Liver (tissue), 3 donors: ENCODE data around the gene RAB3GAP1.
A peak's percentile ranks its signal among the peaks of the same experiment; 100 is the strongest.

Experiments
- CTCF ChIP-seq: fragments of 150-350 bp; IDR thresholded peaks from 2 replicates; pipeline ENCODE4 v1.5.1; 2017; ENCODE audit warnings: improper control_type of control experiment, low read depth, low read length; ENCODE audit not compliant: missing input control
- HNF4A ChIP-seq, 2 donors: conservative IDR thresholded peaks; 2 replicates each; pipeline ENCODE4 v1.6.1; 2016; ENCODE audit warnings: antibody characterized with exemption in 2 of 2, mild to moderate bottlenecking in 2 of 2
- NR2F2 ChIP-seq: IDR thresholded peaks from 2 replicates; pipeline ENCODE4 v1.6.1; 2016; ENCODE audit warnings: antibody characterized with exemption
- RAD21 ChIP-seq, 2 donors: IDR thresholded peaks; 2 replicates each; pipeline ENCODE4 v1.6.1; 2016; ENCODE audit warnings: antibody characterized with exemption in 2 of 2, mild to moderate bottlenecking in 2 of 2
- REST ChIP-seq: IDR thresholded peaks from 2 replicates; pipeline ENCODE4 v1.6.1; 2016; ENCODE audit warnings: antibody characterized with exemption, mild to moderate bottlenecking
- TAF1 ChIP-seq: conservative IDR thresholded peaks from 2 replicates; pipeline ENCODE4 v1.6.1; 2016; ENCODE audit warnings: antibody characterized with exemption, mild to moderate bottlenecking
- TF ChIP-seq, protein P1 (sequence below): IDR thresholded peaks from 2 replicates; pipeline ENCODE4 v1.6.1; 2016; ENCODE audit warnings: antibody characterized with exemption
- donor health status: healthy.
- donor health status: healthy.

DNA sequence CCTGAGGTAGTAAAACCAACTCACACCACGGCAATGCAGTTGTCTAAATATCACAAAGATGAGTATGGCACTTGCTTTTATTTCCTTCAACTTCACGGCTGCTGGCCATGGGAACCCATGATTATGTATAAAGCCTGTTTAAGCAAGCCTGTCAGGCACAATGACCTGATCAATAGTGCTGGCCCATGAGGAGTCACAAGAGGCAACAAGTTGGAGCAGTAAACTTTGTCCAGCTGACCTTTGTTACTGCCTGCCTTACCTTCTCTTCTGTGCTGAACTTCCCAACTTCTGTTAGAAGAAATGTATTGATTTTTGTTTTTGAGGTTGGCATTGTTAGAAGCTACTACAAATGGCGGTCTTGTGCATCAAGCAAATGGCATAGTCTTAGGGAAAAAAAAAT is 151.9 kb downstream of the RAB3GAP1 start:
- peak; percentile 84 to 93 for TF ChIP-seq HNF4A (conservative IDR thresholded peaks at IDR 0.05)
- no peak for TF ChIP-seq REST
- peak in 1 of 2 donors; percentile 47 for TF ChIP-seq RAD21 (IDR thresholded peaks at IDR 0.05)
- no peak for TF ChIP-seq CTCF
- TF ChIP-seq, protein P1, sequence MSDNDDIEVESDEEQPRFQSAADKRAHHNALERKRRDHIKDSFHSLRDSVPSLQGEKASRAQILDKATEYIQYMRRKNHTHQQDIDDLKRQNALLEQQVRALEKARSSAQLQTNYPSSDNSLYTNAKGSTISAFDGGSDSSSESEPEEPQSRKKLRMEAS = peak; percentile 12
- TF ChIP-seq NR2F2 = no peak
- peak; percentile 49 for TF ChIP-seq TAF1
